ENCODE results near the gene PILRB. TPM values are rescaled to one million over a fixed set of nuclear protein-coding genes. Genes with fewer than 3 reads are reported as not detected.

Gene PILRB
- total and polyA plus RNA-seq, 9 of the 15 experiments (the other 6 are each of a cell fraction or from before 2014, with no cell fraction given), result 6.2 to 94.6 (median 37.0) TPM

GRCh38 chr7:100407285-100408180, 49.6 kb downstream of the PILRB start (continued):
- TF ChIP-seq, protein P1, sequence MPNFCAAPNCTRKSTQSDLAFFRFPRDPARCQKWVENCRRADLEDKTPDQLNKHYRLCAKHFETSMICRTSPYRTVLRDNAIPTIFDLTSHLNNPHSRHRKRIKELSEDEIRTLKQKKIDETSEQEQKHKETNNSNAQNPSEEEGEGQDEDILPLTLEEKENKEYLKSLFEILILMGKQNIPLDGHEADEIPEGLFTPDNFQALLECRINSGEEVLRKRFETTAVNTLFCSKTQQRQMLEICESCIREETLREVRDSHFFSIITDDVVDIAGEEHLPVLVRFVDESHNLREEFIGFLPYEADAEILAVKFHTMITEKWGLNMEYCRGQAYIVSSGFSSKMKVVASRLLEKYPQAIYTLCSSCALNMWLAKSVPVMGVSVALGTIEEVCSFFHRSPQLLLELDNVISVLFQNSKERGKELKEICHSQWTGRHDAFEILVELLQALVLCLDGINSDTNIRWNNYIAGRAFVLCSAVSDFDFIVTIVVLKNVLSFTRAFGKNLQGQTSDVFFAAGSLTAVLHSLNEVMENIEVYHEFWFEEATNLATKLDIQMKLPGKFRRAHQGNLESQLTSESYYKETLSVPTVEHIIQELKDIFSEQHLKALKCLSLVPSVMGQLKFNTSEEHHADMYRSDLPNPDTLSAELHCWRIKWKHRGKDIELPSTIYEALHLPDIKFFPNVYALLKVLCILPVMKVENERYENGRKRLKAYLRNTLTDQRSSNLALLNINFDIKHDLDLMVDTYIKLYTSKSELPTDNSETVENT (CRISPR knock-in tag; IDR thresholded peaks at IDR 0.05), result no peak
- TF ChIP-seq KLF6 (CRISPR knock-in tag; IDR thresholded peaks at IDR 0.05; ENCODE audit: borderline replicate concordance) (no peak), JUNB (CRISPR knock-in tag; conservative IDR thresholded peaks at IDR 0.05) (no peak), NR2C2 (CRISPR knock-in tag; IDR thresholded peaks at IDR 0.05) (no peak), NR2C2 (tag; IDR thresholded peaks at IDR 0.05) (no peak), CBX3 (IDR thresholded peaks at IDR 0.05; ENCODE audit: borderline replicate concordance in 1 of 2, low read length in 2 of 2) (0 out of 3 replicates have a peak, but pooled peaks of 1 of the 2 experiments have one; percentile 17), E2F3 (CRISPR knock-in tag; IDR thresholded peaks at IDR 0.05) (no peak), FOSL1 (tag; conservative IDR thresholded peaks at IDR 0.05) (peak; percentile 51), HDAC6 (IDR thresholded peaks at IDR 0.05; ENCODE audit: low read depth, low read length) (no peak), MXD1 (CRISPR knock-in tag; IDR thresholded peaks at IDR 0.05; ENCODE audit: borderline replicate concordance, poor library complexity, severe bottlenecking) (no peak), ZKSCAN1 (IDR thresholded peaks at IDR 0.05; ENCODE audit: low read depth, low read length) (no peak), TAL1 (IDR thresholded peaks at IDR 0.05) (no peak), MAFG (tag; conservative IDR thresholded peaks at IDR 0.05) (peak; percentile 47), KAT8 (IDR thresholded peaks at IDR 0.05; ENCODE audit: low read depth) (no peak), PATZ1 (CRISPR knock-in tag; IDR thresholded peaks at IDR 0.05; ENCODE audit: borderline replicate concordance) (no peak), ILF3 (IDR thresholded peaks at IDR 0.05; ENCODE audit: borderline replicate concordance) (no peak), HDAC8 (tag; IDR thresholded peaks at IDR 0.05) (no peak), MAFF (IDR thresholded peaks at IDR 0.05; ENCODE audit: low read length) (peak; percentile 35; the same call in 1 of the 2 replicates), SP1 (CRISPR knock-in tag; IDR thresholded peaks at IDR 0.05) (no peak)
- TF ChIP-seq, protein P2, sequence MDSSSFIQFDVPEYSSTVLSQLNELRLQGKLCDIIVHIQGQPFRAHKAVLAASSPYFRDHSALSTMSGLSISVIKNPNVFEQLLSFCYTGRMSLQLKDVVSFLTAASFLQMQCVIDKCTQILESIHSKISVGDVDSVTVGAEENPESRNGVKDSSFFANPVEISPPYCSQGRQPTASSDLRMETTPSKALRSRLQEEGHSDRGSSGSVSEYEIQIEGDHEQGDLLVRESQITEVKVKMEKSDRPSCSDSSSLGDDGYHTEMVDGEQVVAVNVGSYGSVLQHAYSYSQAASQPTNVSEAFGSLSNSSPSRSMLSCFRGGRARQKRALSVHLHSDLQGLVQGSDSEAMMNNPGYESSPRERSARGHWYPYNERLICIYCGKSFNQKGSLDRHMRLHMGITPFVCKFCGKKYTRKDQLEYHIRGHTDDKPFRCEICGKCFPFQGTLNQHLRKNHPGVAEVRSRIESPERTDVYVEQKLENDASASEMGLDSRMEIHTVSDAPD (CRISPR knock-in tag; IDR thresholded peaks at IDR 0.05), result no peak
